Spleen (tissue), 7 donors: ENCODE measurements around the gene SEC24C.

ENCODE experiments used
- CTCF ChIP-seq, 11 experiments: fragments of 200-600 bp in 7 of 11; fragments of 450-650 bp in 4 of 11; sonication (generic) in 4 of 11; IDR thresholded peaks in 8 of 11; conservative IDR thresholded peaks in 3 of 11; 1 replicate in 7 of 11; 2 replicates in 4 of 11; pipeline versions ENCODE4 v1.4.0 to v1.8.0; 2016 to 2021; ENCODE audit warnings: antibody characterized with exemption in 11 of 11, inconsistent platforms in 4 of 11, mild to moderate bottlenecking in 1 of 11
- POLR2A ChIP-seq, 3 donors: fragments of 450-650 bp; IDR thresholded peaks; one replicate each; pipeline ENCODE4 v1.5.1; 2017; ENCODE audit warnings: antibody characterized with exemption in 3 of 3, mild to moderate bottlenecking in 1 of 3
- donor health status: DM: no; HTN: no; CAD: no; lungs with moderate emphysema.
- donor health status: DM: no; HTN: no; CAD: no.
- donor health status: DM: no; HTN: no; CAD: no.

- TF ChIP-seq CTCF (IDR thresholded peaks at IDR 0.05 in 8 of 11, conservative IDR thresholded peaks at IDR 0.05 in 3 of 11) = no peak
- TF ChIP-seq POLR2A (IDR thresholded peaks at IDR 0.05) = no peak
These were observed 29.1 kb downstream of the SEC24C start for GRCh38 chr10:73773152-73773879.
